Measurements from ENCODE around the gene PDE7B. TPM values are rescaled to one million over a fixed set of nuclear protein-coding genes. Genes with fewer than 3 reads are reported as not detected.

PDE7B gene
- polyA plus RNA-seq, 1 of the 3 experiments (the other 2 are of a cell fraction), result 1.9 TPM

DNA sequence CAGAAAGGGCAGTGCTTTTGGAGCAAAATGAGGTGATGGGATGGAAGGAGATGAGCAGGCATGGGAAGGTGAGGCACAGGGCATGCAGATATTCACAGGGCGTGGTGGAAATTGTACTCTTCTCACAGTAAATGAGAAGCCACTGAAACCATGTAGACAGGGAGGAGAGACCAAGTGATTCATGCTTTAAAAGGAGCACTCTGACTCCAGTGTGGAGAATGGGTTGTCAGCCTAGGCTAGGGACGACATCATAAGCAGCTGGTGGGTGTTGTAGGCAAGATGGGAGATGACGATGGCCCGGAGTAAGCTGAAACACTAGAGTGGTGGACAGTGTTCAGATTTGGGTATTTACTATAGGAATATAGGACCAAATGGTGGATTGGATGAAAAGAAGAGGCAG lies 18.4 kb downstream of the PDE7B start:
- no peaks in the 10 kb centered on the region for H3K36me3 ChIP-seq (replicated peaks in 1 of 2; ENCODE audit: control insufficient read depth in 1 of 2, insufficient read depth in 2 of 2, low read length in 1 of 2)
- H3K4me1 ChIP-seq (ENCODE audit: control insufficient read depth in 1 of 2, insufficient read depth in 2 of 2, low read depth in 1 of 2, low read length in 1 of 2), result no peaks in the 10 kb centered on the region; a peak in 1 of 4 replicates
- no peaks in the 10 kb centered on the region for H3K9me3 ChIP-seq
- H3K4me2 ChIP-seq, result no peak overlapping the region
- no peak overlapping the region for H2AFZ ChIP-seq (ENCODE audit: low read depth)
- H3K27me3 ChIP-seq (ENCODE audit: insufficient read depth), result no peaks in the 10 kb centered on the region
- no peak for DNase-seq
- H3K9ac ChIP-seq, result no peak overlapping the region
- no peaks in the 10 kb centered on the region for H4K20me1 ChIP-seq (ENCODE audit: insufficient read depth)
- H3F3A ChIP-seq (replicated peaks; ENCODE audit: insufficient read depth), result peaks cover 3% of the 10 kb centered on the region
- H3K79me2 ChIP-seq (ENCODE audit: insufficient read depth), result no peaks in the 10 kb centered on the region
- no peak for TF ChIP-seq CHD2 (IDR thresholded peaks at IDR 0.05; ENCODE audit: low read length, partially characterized antibody)
- TF ChIP-seq ELF1 (IDR thresholded peaks at IDR 0.05), result no peak
- TF ChIP-seq GABPA (IDR thresholded peaks at IDR 0.05; ENCODE audit: low read depth), result no peak
- TF ChIP-seq, protein P1, sequence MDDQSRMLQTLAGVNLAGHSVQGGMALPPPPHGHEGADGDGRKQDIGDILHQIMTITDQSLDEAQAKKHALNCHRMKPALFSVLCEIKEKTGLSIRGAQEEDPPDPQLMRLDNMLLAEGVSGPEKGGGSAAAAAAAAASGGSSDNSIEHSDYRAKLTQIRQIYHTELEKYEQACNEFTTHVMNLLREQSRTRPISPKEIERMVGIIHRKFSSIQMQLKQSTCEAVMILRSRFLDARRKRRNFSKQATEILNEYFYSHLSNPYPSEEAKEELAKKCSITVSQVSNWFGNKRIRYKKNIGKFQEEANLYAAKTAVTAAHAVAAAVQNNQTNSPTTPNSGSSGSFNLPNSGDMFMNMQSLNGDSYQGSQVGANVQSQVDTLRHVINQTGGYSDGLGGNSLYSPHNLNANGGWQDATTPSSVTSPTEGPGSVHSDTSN (IDR thresholded peaks at IDR 0.05), result no peak
- no peak for TF ChIP-seq FOXM1 (IDR thresholded peaks at IDR 0.05; ENCODE audit: low read depth)
- TF ChIP-seq TEAD4 (IDR thresholded peaks at IDR 0.05; ENCODE audit: borderline replicate concordance, insufficient read depth), result no peak
- TF ChIP-seq, protein P2, sequence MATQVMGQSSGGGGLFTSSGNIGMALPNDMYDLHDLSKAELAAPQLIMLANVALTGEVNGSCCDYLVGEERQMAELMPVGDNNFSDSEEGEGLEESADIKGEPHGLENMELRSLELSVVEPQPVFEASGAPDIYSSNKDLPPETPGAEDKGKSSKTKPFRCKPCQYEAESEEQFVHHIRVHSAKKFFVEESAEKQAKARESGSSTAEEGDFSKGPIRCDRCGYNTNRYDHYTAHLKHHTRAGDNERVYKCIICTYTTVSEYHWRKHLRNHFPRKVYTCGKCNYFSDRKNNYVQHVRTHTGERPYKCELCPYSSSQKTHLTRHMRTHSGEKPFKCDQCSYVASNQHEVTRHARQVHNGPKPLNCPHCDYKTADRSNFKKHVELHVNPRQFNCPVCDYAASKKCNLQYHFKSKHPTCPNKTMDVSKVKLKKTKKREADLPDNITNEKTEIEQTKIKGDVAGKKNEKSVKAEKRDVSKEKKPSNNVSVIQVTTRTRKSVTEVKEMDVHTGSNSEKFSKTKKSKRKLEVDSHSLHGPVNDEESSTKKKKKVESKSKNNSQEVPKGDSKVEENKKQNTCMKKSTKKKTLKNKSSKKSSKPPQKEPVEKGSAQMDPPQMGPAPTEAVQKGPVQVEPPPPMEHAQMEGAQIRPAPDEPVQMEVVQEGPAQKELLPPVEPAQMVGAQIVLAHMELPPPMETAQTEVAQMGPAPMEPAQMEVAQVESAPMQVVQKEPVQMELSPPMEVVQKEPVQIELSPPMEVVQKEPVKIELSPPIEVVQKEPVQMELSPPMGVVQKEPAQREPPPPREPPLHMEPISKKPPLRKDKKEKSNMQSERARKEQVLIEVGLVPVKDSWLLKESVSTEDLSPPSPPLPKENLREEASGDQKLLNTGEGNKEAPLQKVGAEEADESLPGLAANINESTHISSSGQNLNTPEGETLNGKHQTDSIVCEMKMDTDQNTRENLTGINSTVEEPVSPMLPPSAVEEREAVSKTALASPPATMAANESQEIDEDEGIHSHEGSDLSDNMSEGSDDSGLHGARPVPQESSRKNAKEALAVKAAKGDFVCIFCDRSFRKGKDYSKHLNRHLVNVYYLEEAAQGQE (IDR thresholded peaks at IDR 0.05; ENCODE audit: low read depth, low read length), result no peak
- no peak for TF ChIP-seq MEF2A (IDR thresholded peaks at IDR 0.05; ENCODE audit: borderline replicate concordance, low read depth)
- TF ChIP-seq SMC3 (IDR thresholded peaks at IDR 0.05; ENCODE audit: low read depth, low read length), result no peak
- TF ChIP-seq TCF12 (IDR thresholded peaks at IDR 0.05), result no peak
- TF ChIP-seq, protein P3, sequence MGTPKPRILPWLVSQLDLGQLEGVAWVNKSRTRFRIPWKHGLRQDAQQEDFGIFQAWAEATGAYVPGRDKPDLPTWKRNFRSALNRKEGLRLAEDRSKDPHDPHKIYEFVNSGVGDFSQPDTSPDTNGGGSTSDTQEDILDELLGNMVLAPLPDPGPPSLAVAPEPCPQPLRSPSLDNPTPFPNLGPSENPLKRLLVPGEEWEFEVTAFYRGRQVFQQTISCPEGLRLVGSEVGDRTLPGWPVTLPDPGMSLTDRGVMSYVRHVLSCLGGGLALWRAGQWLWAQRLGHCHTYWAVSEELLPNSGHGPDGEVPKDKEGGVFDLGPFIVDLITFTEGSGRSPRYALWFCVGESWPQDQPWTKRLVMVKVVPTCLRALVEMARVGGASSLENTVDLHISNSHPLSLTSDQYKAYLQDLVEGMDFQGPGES (IDR thresholded peaks at IDR 0.05; ENCODE audit: low read depth, low read length), result no peak
- no peak for TF ChIP-seq RXRA (IDR thresholded peaks at IDR 0.05; ENCODE audit: borderline replicate concordance, low read depth)
- TF ChIP-seq, protein P4, sequence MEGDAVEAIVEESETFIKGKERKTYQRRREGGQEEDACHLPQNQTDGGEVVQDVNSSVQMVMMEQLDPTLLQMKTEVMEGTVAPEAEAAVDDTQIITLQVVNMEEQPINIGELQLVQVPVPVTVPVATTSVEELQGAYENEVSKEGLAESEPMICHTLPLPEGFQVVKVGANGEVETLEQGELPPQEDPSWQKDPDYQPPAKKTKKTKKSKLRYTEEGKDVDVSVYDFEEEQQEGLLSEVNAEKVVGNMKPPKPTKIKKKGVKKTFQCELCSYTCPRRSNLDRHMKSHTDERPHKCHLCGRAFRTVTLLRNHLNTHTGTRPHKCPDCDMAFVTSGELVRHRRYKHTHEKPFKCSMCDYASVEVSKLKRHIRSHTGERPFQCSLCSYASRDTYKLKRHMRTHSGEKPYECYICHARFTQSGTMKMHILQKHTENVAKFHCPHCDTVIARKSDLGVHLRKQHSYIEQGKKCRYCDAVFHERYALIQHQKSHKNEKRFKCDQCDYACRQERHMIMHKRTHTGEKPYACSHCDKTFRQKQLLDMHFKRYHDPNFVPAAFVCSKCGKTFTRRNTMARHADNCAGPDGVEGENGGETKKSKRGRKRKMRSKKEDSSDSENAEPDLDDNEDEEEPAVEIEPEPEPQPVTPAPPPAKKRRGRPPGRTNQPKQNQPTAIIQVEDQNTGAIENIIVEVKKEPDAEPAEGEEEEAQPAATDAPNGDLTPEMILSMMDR (IDR thresholded peaks at IDR 0.05), result no peak
- TF ChIP-seq FOSL2 (IDR thresholded peaks at IDR 0.05; ENCODE audit: borderline replicate concordance, low read depth), result no peak
- no peak for TF ChIP-seq RAD21 (IDR thresholded peaks at IDR 0.05; ENCODE audit: low read length)
- no peak for TF ChIP-seq EZH2phosphoT487 (IDR thresholded peaks at IDR 0.05; ENCODE audit: borderline replicate concordance, low read depth)
- no peak overlapping the region for H3K27ac ChIP-seq (ENCODE audit: low read depth in 2 of 2, low read length in 1 of 2)
- H3K9me2 ChIP-seq, result no peaks in the 10 kb centered on the region
- H3K4me3 ChIP-seq (ENCODE audit: low read depth in 2 of 2, low read length in 1 of 2), result no peak overlapping the region
- ChIA-PET CTCF (interaction anchor here (0.9 kb wide), 1 partner anchor 38 kb away, joined by 3 read pairs; no protein-coding TSS in a partner anchor), POLR2A (no interaction called here)
- WGBS (ENCODE audit: low lambda C conversion rate), result 98% methylated on average over 4 of the region's 4 CpGs

All from SK-N-SH (cell line).